NCI-H226 (cell line): Measurements from ENCODE around the gene ARHGAP19.
"Not testable (repeated sequence)": the region's sequence is repeated elsewhere in the genome, so short reads cannot be mapped to it uniquely, and the experiment has no call there.

ENCODE experiments used
- DNase-seq: peaks from one replicate; pipeline ENCODE4 v3.0.0-alpha.2; 2015

ARHGAP19 gene

GRCh38 chr10:97279121-97279815, 13.2 kb downstream of the ARHGAP19 start:
- DNase-seq, result no peak

- DNase-seq, result peak; percentile 16
Observed at GRCh38 chr10:97278491-97278989, 13.9 kb downstream of the ARHGAP19 start.

GRCh38 chr10:97277551-97277950, 14.9 kb downstream of the ARHGAP19 start:
- DNase-seq, result no peak

GRCh38 chr10:97274828-97275227, 17.6 kb downstream of the ARHGAP19 start:
- no peak for DNase-seq

- DNase-seq, result no peak
Observed at GRCh38 chr10:97273700-97274099, 18.7 kb downstream of the ARHGAP19 start.

GRCh38 chr10:97270523-97271154, 21.8 kb downstream of the ARHGAP19 start:
- DNase-seq, result no peak

GRCh38 chr10:97267671-97268070, 24.8 kb downstream of the ARHGAP19 start:
- no peak for DNase-seq

GRCh38 chr10:97265095-97265494, 27.3 kb downstream of the ARHGAP19 start:
- not testable (repeated sequence) for DNase-seq

GRCh38 chr10:97263971-97264370, 28.5 kb downstream of the ARHGAP19 start:
- no peak for DNase-seq

- no peak for DNase-seq
Observed at GRCh38 chr10:97261656-97262055, 30.8 kb downstream of the ARHGAP19 start.

- DNase-seq, result no peak
Observed at GRCh38 chr10:97261183-97261582, 31.3 kb downstream of the ARHGAP19 start.

GRCh38 chr10:97259119-97259518, 33.3 kb downstream of the ARHGAP19 start:
- DNase-seq, result no peak

GRCh38 chr10:97256356-97256755, 36.1 kb downstream of the ARHGAP19 start:
- DNase-seq, result no peak

GRCh38 chr10:97255512-97256293, 36.7 kb downstream of the ARHGAP19 start:
- no peak for DNase-seq

GRCh38 chr10:97254694-97255093, 37.7 kb downstream of the ARHGAP19 start:
- DNase-seq, result no peak

GRCh38 chr10:97250952-97251351, 41.5 kb downstream of the ARHGAP19 start:
- DNase-seq, result no peak

GRCh38 chr10:97243836-97244235, 48.6 kb downstream of the ARHGAP19 start:
- no peak for DNase-seq

GRCh38 chr10:97238855-97239254, 53.6 kb downstream of the ARHGAP19 start:
- DNase-seq, result no peak

- DNase-seq, result no peak
Observed at GRCh38 chr10:97235353-97235752, 57.1 kb downstream of the ARHGAP19 start.

- no peak for DNase-seq
Observed at GRCh38 chr10:97234400-97234799, 58.0 kb downstream of the ARHGAP19 start.

- no peak for DNase-seq
Observed at GRCh38 chr10:97230146-97230545, 62.3 kb downstream of the ARHGAP19 start.

- DNase-seq, result no peak
Observed at GRCh38 chr10:97229322-97230015, 63.0 kb downstream of the ARHGAP19 start.

- DNase-seq, result no peak
Observed at GRCh38 chr10:97228775-97229157, 63.7 kb downstream of the ARHGAP19 start.
